Measurements from ENCODE around the gene TSPOAP1.

Gene TSPOAP1, protein sequence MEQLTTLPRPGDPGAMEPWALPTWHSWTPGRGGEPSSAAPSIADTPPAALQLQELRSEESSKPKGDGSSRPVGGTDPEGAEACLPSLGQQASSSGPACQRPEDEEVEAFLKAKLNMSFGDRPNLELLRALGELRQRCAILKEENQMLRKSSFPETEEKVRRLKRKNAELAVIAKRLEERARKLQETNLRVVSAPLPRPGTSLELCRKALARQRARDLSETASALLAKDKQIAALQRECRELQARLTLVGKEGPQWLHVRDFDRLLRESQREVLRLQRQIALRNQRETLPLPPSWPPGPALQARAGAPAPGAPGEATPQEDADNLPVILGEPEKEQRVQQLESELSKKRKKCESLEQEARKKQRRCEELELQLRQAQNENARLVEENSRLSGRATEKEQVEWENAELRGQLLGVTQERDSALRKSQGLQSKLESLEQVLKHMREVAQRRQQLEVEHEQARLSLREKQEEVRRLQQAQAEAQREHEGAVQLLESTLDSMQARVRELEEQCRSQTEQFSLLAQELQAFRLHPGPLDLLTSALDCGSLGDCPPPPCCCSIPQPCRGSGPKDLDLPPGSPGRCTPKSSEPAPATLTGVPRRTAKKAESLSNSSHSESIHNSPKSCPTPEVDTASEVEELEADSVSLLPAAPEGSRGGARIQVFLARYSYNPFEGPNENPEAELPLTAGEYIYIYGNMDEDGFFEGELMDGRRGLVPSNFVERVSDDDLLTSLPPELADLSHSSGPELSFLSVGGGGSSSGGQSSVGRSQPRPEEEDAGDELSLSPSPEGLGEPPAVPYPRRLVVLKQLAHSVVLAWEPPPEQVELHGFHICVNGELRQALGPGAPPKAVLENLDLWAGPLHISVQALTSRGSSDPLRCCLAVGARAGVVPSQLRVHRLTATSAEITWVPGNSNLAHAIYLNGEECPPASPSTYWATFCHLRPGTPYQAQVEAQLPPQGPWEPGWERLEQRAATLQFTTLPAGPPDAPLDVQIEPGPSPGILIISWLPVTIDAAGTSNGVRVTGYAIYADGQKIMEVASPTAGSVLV (N-terminal part only)

DNA sequence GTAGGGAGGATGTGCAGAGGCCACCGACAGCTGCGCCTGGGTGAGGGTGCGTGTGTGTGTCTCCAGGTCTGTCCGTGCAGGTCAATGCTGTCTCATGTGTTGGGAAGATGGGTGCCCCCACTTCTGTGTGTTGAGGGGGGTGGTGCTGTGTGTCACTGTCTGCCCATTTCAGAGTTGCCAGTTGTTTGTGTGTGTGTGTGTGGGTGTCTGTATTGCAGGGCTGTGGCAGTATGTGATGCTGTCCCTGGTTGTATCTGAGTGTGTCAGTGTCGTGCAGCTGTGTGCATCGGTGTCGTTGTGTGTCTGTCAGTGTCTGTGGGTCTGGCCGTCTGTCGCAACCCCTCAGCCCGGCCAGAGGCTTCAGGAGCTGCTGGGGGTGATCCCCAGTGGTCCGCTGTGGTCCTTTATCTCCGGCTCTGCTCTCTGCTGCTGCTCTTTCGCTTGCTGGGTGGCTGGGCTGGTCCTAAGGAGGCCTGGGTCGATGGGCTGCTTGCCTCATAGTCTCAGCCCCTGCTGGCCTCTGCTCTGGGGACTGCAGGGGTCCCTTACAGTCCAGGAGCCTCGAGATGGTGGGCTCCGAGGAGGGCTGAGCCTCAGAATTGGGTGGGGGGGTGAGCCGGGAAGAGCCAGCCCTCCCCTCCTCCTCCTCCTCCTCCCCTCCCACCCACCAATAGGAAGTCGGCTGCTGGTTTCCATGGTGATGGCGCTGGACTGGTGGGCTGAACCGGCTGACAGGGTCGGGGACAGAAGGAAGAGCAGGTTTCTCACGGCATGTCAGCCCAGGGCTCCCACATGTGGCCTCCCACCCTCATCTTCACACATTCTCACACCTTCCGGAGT is at the start of gene TSPOAP1:
Gene TSPOAP1, minus strand, starts transcription at position 601 of the 840 bp plus-strand sequence. CDS start 875 bp downstream, outside the sequence.
- ATAC-seq, result peak in 1 of 2 donors; percentile 20

DNA sequence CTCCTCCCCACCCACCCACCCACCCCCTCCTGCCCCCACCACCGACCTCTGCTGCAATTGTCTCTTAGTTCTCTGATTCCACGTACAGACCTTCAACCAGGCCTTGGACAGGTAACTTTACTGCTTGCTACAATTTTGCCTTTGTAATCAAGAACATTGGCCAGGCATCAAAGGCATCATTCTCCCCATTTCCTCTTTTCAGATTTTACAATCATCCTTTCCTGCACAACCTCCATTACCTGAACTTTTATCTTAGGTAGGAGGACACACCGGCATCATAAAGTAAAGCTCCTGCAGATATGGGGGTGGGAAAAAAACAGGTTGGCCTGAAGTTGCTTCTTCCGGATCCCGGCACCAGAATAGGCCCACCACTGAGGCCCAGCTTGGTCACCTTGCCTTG is 49.1 kb upstream of the TSPOAP1 start:
- no peak for ATAC-seq

DNA sequence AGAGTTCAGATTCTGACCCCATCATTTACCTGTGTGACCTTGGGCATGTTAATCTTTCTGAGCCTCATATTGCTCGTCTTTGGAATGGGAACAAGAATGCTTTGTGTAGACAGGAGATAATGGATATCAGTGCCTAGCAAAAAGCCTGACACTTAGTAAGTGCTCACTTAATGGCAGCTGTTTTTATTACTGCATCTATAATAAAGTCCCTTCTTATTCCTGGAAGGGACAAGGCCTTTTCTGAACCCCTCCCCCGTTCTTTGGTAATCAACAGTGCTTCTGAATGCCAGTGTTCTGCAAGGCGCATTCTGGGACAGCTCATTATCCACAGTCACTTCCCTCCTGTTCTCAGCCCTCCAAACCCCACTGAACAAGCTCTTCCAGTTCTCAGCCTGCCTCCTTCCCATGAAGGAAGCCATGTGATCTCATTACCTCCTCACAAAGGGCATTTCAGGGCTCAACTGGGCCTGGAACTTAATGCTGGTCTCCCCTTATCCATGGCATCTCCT is 48.6 kb upstream of the TSPOAP1 start:
- ATAC-seq, result no peak

DNA sequence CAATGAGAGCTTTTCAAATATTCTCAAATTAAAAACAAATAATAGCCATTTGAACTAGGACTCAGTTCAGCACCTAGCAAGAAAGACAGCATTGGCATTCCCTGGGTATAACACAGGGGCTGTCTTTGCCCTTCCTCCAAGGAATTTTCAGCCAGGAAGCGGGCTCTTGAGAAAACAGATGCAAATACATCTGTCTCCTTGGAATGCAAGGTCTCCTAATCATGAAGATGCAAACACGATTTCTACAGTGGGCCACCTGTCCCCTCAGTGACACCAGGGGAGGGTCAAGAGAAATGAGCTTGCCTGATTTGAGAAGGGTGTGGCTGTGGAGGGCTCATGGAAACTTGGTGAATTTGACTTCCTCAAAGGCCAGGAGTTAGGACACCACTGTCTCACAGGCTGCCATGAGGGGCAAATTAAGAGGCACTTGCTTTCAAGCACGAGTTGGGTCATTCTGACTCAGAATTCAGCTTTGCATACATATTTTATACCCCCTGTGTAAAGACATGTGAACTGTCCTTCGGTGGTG is 47.9 kb upstream of the TSPOAP1 start:
- ATAC-seq, result no peak

DNA sequence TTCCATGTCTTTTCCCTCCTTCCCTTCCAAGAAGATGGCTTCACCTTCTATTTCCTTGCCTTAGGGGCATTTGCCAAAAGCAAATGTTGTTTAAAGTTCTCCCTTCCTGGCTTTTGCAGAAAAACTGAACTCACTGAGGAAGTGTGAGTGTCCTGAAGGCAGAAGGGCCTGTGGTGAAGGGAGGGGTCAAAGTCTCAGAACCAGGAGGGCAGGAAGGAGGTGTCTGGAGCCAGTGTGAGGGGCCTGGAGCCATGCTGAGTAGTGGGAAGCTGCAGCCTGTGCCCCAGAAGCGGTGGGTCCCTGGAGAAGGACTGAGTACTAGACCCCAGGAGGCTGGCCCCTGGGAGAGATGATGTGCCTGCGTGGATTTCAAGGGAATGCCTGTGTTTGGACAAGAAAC is 47.2 kb upstream of the TSPOAP1 start:
- ATAC-seq, result no peak

DNA sequence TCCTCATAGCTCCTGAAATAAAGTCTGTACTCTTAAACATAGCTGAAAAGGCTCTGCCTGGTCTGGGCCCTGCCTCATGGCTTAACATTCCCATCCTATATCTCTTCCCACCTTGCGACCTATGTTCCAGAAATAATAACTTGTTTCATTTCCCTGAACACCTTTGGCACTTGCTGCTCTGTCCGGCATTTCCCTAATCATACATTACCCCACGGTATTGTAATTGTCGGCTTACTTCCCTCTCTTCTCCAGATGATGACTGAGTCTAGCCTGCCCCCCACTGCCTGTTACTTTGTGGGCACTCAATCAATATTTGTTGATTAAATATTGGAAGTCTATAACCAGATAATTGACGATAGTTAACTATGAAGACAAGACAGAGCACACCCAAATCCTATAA is 46.7 kb upstream of the TSPOAP1 start:
- ATAC-seq, result no peak

DNA sequence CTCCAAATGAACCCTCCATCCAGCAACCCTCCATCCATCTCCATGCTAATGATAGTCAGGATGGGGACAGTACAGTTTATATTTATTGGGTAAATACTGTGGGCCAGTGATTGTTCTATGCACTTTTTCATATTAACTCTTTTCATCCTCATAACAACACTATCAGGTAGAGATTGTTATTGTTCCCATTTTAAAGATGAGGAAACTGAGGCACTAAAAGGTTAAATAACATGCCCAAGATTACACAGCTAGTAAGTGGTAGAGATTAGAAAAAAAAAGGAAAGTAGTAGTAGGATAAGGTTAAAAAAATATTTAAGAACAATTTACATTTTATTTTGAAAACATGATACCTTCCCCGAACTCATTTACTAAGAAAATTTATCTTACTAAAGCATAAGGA is 45.3 kb upstream of the TSPOAP1 start:
- ATAC-seq, result no peak

DNA sequence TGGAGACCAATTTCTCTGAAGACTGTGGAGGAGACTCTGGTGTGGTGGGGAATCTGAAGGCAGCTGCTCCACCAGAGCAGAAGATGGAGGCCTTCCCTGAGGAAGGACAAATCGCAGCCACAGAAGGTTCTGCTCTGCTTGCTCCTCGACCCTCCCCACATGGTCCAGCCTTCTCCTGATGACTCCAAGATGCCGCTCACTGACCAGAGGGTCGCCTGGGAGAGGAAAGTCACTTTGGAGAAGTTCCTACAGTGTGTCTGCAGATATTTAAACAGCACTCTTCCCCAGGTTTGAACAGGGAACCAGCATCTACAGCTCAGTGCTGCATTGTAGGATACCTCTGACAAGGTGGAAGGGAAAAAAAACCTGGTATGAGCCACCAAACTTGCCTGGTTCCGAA is 44.4 kb upstream of the TSPOAP1 start:
- no peak for ATAC-seq

DNA sequence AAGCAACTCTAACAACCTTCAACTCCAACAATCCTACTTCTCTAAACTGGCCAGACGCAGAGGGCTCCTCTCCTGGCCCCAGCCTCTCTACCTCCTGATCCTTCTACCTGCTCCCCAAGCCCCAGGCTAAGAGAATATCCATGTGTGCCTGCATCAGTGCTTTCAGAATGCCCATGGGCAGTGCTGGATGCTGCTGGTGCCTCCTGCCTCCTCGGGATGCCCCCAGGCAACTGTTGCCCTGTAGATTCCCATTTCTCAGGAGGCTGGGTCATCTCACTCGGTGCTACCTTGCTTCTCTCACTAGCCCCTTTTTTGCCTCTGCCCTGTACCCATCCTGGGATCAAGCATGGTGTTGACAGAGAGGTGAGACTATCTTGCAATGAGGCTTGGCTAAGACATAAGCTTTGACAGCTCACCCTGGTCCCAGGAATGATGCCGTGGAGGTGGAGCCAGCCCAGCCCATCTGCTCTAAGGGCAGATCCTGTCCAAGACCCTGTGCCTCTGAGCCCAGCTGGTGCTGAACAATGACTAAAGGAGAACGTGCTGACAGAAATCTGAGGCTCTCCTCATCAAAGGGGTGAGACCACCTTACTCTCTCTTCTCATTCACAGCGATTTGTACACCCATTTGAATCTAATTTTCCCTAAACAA is 42.8 kb upstream of the TSPOAP1 start:
- ATAC-seq, result no peak

DNA sequence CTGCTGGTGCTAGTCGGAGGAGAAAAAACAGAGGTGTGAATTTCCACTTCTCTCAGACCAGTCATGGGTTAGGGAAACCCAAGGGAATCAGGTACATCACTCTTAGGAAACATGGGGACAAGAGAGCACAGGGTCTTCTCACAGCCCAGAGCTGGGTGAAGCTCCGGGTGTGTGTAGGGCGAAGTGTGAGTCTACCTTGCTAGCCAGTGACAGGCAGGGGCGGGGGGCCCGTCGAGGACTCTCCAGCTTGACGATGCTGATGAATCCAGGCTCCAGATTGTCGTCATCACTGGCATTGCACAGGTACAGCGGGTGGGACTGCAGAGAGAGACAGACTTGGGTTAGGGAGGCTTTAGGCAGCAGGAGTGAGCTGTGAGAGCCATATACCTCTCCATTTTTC is 42.1 kb upstream of the TSPOAP1 start:
- no peak for ATAC-seq

DNA sequence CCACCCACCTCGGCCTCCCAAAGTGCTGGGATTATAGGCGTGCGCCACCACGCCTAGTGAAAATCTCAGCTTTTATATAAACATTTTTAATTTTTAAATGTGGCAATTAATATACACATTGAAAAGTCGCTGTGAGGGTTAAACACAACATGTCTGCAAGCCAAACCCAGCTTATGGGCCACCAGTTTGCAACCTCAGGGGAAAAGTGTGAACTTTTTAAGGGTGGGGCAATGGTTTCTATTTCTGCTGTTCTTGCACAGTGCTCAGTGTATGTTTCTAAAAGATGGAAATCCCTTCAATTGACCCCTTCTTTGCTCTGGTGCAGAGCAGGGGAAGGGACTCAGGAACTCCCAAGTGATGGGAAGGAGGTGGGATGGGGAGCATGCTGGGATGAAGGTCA is 41.7 kb upstream of the TSPOAP1 start:
- ATAC-seq, result no peak

DNA sequence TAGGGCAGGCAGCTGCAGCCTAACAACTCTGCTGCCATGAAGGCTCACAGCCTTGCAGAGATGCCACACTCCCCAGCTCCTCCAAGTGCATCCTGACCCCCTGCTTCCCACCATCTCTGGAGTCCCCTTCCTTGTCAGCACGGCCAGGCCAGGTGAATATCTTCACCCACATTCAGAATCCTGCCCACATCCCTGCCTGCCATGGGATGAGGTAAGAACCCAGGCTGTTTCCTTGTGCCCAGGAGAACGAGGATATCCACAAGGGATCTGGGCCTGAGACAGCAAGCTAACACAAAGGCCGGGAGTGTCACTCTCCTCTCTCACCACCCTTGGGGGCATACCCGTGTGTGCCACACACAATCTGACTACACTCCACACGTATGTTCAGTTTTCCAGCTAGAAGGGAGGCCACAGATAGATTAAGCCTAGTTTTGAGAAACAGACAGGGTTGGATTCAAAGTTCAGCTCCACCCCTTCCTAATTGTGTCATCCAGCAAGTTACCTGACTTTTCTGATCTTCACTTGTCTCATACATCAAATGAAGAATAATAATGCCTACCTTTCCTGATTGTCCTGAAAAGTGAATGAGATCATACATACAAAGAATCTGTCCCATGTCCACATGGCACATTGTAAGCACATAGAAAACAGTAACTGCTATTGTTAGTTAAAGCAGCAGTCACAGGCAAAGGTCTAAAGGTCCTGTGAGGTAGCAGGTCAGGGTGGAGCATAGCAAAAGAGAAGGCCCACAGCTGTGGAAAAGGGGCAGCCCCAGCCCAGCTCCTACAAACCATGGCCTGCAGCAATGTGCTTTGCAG is 40.8 kb upstream of the TSPOAP1 start:
- no peak for ATAC-seq

DNA sequence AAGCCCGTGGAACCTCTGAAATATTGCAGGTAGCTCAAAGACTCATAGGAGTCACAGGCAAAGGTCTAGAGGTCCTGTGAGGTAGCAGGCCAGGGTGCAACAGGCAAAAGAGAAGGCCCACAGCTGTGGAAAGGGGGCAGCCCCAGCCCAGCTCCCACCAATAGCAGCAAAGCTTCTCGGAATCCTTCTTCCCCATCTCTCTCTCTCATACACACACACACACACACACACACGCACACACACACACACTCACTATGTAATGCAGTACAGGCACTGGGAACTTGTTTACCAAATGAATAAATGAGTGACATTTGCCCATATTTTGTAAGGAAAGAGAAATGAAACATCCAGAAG is 40.2 kb upstream of the TSPOAP1 start:
- no peak for ATAC-seq

DNA sequence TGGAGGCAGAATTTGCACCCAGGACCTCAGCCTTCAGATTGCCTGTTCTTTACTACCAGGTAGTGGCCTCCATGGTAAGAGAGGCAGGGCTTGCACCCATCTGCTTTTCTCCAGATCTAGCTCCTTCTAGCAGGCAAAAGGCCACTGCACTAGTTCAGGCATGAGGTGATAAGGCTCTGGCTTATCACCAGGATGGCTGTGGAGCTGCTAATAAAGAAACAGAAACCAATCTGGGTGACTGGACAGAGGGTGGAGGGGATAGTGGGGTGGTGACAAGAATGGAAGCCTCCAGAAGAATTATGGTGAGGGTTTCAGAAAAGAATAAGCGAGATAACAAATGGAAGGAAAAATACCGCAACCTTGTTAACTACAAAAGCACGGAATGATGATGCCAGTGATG is 38.9 kb upstream of the TSPOAP1 start:
- no peak for ATAC-seq

DNA sequence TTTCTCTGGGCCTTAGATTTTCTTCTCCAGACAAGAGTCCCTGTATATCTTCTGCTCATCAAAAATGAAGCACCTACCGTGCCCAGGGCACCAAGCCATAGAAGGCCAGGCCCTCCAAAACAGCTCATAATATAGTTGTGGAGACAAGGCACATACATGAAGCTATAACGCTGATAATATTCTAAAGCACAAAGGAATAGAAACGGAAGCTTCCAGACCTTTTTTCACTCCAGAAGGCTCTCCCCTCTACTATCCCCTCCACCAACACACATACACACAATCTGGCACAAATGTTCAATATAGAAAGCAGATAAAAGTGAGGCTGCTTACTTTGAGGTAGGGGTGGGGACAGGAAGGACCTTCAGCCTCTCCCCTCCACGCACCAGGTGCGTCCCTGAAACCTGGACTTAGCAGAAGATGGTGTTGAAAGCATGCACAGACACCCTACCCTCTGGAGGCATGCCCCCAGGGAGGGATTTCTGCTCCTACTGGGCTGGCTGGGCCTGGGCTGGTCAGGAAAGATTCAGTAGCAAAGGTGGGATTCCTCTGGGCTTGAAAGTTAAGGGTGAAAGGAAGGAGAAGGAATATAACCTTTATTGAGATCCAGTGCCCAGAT is 37.5 kb upstream of the TSPOAP1 start:
- no peak for ATAC-seq

DNA sequence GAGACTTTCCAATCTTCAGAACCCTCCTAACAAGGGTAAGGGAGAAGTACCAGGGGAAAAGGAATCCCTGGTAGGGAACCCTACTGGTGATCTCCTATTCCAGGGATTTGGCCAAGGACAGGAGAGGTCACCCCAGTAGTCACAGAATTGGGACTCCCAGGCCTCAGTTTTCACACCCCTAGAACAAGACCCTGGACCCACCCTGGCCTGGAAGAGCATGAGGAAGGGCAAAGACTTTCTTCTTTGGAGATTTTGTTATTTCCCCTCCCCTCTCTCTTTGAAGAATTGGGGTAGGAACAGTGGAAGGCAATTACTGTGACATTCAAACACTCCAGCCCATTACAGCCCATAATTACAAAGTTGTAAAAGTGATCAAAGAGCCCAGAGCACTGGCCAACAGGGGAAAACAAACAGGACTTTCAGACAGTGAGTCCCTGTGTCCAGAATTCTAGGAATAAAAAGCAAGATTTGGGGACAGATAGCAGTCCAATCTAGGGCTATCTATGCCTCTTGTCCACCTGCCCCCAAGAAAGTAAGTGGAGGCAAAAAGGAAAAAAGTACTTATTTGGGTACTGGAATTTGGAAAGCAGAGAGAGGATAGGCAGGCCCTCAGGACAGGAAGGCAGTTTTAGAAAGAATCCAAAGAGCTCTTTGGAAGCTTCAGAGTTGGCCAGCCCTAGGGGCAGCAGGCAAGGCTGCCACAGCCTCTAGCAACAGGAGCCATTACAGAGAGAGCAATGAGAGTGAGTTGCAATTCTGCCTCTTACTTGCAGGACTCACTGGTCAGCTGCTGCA is 36.8 kb upstream of the TSPOAP1 start:
- ATAC-seq, result no peak

DNA sequence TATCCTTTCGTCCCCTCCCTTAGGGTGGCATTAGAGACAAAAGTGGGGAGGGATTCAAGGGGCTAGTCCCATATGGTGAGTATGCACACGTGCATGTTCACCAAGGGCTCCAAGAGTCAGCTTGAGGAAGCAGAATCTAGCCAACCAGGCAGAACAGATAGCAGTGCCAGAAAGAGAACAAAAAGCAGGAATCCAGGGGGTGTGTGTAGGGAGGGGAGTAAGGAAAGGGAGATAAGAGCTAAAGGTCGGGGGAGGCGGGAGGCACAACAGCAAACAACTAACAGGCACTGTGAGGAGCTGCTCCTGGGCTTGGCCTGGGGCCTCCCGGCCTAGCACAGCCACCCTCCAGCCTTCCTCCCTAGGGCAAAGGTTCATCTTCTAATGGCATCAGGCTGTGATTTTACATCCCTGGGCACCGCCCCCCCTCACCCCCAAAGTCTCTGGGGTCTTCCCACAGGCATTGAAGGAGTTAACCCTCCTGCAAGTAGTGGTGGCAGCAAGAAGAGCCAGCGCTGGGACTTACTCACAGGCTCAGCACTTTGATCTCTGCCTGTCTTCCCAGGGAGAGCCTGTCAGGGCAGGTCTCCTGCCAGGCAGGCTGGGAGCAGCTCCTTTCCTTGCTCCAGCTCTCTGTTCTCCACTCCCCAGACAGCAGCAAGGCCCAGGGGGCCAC is 35.8 kb upstream of the TSPOAP1 start:
- no peak for ATAC-seq

DNA sequence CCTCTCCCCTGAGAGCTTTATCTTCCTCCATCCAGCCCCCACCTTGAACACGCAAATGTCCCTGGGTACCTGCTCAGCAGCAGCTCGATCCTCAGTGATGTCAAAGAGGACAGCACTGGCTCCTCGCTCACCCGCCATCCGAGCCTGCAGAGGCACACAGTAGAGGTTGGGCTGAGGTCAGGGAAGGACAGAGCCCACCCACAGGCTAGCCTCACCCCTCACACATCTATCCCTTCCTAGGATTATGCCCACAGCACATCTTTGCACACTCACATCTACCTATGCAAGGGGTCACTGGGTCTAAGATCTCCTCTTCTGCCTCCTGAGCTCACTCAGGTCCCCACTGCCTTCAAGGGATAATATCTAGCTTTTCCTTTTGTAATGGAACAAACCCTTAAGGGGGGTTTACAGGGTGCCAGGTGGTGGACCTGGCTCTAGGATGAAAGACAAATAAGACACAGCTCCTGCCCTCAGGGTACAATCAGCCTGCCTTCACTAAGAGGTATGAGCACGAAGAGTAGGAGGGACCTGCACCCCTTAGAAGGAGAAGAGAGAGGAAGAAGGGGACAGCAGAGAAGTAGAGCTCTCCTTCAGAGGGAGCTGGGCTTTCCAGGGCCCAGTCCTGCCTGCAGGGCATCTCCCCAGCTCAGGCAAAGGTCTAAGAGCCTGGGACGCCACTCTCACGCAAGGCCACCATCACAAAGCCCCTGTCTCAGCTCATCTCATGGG is 35.0 kb upstream of the TSPOAP1 start:
- no peak for ATAC-seq
